Trophoblast cell (in vitro differentiated cells and primary cell): Measurements from ENCODE around the gene EFCAB11.

Source experiments
- DNase-seq, 2 donors: peaks; one replicate each; pipeline ENCODE4 v3.0.0-alpha.2; 2016
- H2AFZ ChIP-seq: 2 replicates; pipeline ENCODE4 v1.6.1; 2013; ENCODE audit warnings: low read length, moderate library complexity, mild to moderate bottlenecking; ENCODE audit not compliant: insufficient read depth, poor library complexity
- H2AK5ac ChIP-seq: 2 replicates; pipeline ENCODE4 v1.6.1; 2013; ENCODE audit warnings: mild to moderate bottlenecking, low read length
- H2BK120ac ChIP-seq: 2 replicates; pipeline ENCODE4 v1.6.1; 2013; ENCODE audit warnings: low read length, mild to moderate bottlenecking, moderate library complexity; ENCODE audit not compliant: insufficient read depth, poor library complexity
- H2BK12ac ChIP-seq: 2 replicates; pipeline ENCODE4 v1.6.1; 2013; ENCODE audit warnings: mild to moderate bottlenecking, low read length, moderate library complexity
- H2BK5ac ChIP-seq: 2 replicates; pipeline ENCODE4 v1.6.1; 2013; ENCODE audit warnings: low read length, low read depth, moderate library complexity, mild to moderate bottlenecking; ENCODE audit not compliant: poor library complexity
- H3K14ac ChIP-seq: 2 replicates; pipeline ENCODE4 v1.6.1; 2013; ENCODE audit warnings: mild to moderate bottlenecking, low read length
- H3K18ac ChIP-seq: 2 replicates; pipeline ENCODE4 v1.6.1; 2013; ENCODE audit warnings: mild to moderate bottlenecking, low read length
- H3K23ac ChIP-seq: 2 replicates; pipeline ENCODE4 v1.6.1; 2013; ENCODE audit warnings: low read length
- H3K27ac ChIP-seq: 2 replicates; pipeline ENCODE4 v1.5.1; 2013; ENCODE audit warnings: low read depth, mild to moderate bottlenecking, inconsistent platforms, low read length, moderate library complexity
- H3K27me3 ChIP-seq: 2 replicates; pipeline ENCODE4 v1.6.1; 2013; ENCODE audit warnings: inconsistent platforms, mild to moderate bottlenecking, low read length, moderate library complexity; ENCODE audit not compliant: insufficient read depth
- H3K36me3 ChIP-seq, 2 experiments: 1 replicate in 1 of 2; 2 replicates in 1 of 2; pipeline ENCODE4 v1.6.1; 2013; ENCODE audit warnings: low read length in 2 of 2, mild to moderate bottlenecking in 2 of 2, moderate library complexity in 1 of 2; ENCODE audit not compliant: insufficient read depth in 2 of 2, control insufficient read depth in 1 of 2
- H3K4ac ChIP-seq: 2 replicates; pipeline ENCODE4 v1.6.1; 2013; ENCODE audit warnings: low read depth, mild to moderate bottlenecking, low read length, moderate library complexity
- H3K4me1 ChIP-seq, 2 experiments: 1 replicate in 1 of 2; 2 replicates in 1 of 2; pipeline ENCODE4 v1.6.1; 2013; ENCODE audit warnings: low read length in 2 of 2, mild to moderate bottlenecking in 2 of 2, moderate library complexity in 1 of 2; ENCODE audit not compliant: insufficient read depth in 2 of 2, control insufficient read depth in 1 of 2
- H3K4me2 ChIP-seq: 2 replicates; pipeline ENCODE4 v1.6.1; 2013; ENCODE audit warnings: inconsistent platforms, mild to moderate bottlenecking, low read length, moderate library complexity
- H3K4me3 ChIP-seq: 2 replicates; pipeline ENCODE4 v1.5.1; 2013; ENCODE audit warnings: mild to moderate bottlenecking, low read depth, low read length, inconsistent platforms
- H3K79me1 ChIP-seq: one replicate; pipeline ENCODE4 v1.6.1; 2013; ENCODE audit warnings: low read length
- H3K79me2 ChIP-seq: 2 replicates; pipeline ENCODE4 v1.6.1; 2013; ENCODE audit warnings: low read length, mild to moderate bottlenecking; ENCODE audit not compliant: control insufficient read depth, insufficient read depth, poor library complexity
- H3K9ac ChIP-seq: 2 replicates; pipeline ENCODE4 v1.6.1; 2013; ENCODE audit warnings: mild to moderate bottlenecking, low read length
- H3K9me3 ChIP-seq: 2 replicates; pipeline ENCODE4 v1.6.1; 2013; ENCODE audit warnings: low read depth, mild to moderate bottlenecking, control low read depth, inconsistent platforms, low read length; ENCODE audit not compliant: insufficient read depth
- H4K12ac ChIP-seq: 2 replicates; pipeline ENCODE4 v1.6.1; 2013; ENCODE audit warnings: low read depth, mild to moderate bottlenecking, low read length, moderate library complexity
- H4K8ac ChIP-seq: 2 replicates; pipeline ENCODE4 v1.6.1; 2013; ENCODE audit warnings: low read depth, mild to moderate bottlenecking, low read length, moderate library complexity
- H4K91ac ChIP-seq: one replicate; pipeline ENCODE4 v1.6.1; 2013; ENCODE audit warnings: low read depth, mild to moderate bottlenecking, low read length, moderate library complexity
- WGBS: extraction: QIAGEN DNeasy Blood & Tissue Kit; methylation state at CpG from one replicate; pipeline ENCODE4 v1.1.7; 2013; ENCODE audit warnings: missing lambda C conversion rate; ENCODE audit not compliant: insufficient read length, insufficient coverage; ENCODE audit errors: extremely low coverage; 5-methylcytosine and 5-hydroxymethylcytosine counted together

Gene EFCAB11

GRCh38 chr14:89907655-89908054, 46.9 kb downstream of the EFCAB11 start:
- Histone ChIP-seq H3K27me3 (no peaks in the 10 kb centered on the region), H3K36me3 (peaks cover 0 to 2% of the 10 kb centered on the region in 2 experiments), H3K4me1 (peaks cover 5 to 6% of the 10 kb centered on the region in 2 experiments), H3K4me2 (no peak overlapping the region), H3K27ac (no peak overlapping the region), H3K4ac (no peak overlapping the region), H2AFZ (no peak overlapping the region), H2BK5ac (no peak overlapping the region), H4K12ac (no peak overlapping the region), H3K18ac (no peak overlapping the region), H3K79me1 (peaks cover 3% of the 10 kb centered on the region), H4K8ac (no peak overlapping the region), H2BK12ac (no peak overlapping the region), H3K14ac (no peak overlapping the region), H3K4me3 (no peak overlapping the region), H3K79me2 (no peaks in the 10 kb centered on the region), H2AK5ac (no peak overlapping the region), H3K9me3 (no peaks in the 10 kb centered on the region), H2BK120ac (no peak overlapping the region), H3K23ac (no peak overlapping the region), H3K9ac (no peak overlapping the region), H4K91ac (no peak overlapping the region)
- no CpG with 5 or more reads among the region's 4 CpGs for WGBS
- DNase-seq = no peak

GRCh38 chr14:89906000-89906399, 48.5 kb downstream of the EFCAB11 start:
- Histone ChIP-seq H3K9ac (no peak overlapping the region), H3K36me3 (peaks cover 0 to 2% of the 10 kb centered on the region in 2 experiments), H2AFZ (no peak overlapping the region), H3K4ac (no peak overlapping the region), H3K27me3 (no peaks in the 10 kb centered on the region), H3K18ac (no peak overlapping the region), H3K9me3 (no peaks in the 10 kb centered on the region), H2BK5ac (no peak overlapping the region), H3K79me2 (no peaks in the 10 kb centered on the region), H3K4me1 (no peaks in the 10 kb centered on the region), H2AK5ac (no peak overlapping the region), H2BK120ac (no peak overlapping the region), H3K27ac (no peak overlapping the region), H4K12ac (no peak overlapping the region), H3K23ac (no peak overlapping the region), H3K14ac (no peak overlapping the region), H3K4me2 (no peak overlapping the region), H4K91ac (no peak overlapping the region), H2BK12ac (no peak overlapping the region), H3K4me3 (no peak overlapping the region), H3K79me1 (no peaks in the 10 kb centered on the region), H4K8ac (no peak overlapping the region)
- no peak for DNase-seq

- no peak overlapping the region for H3K18ac ChIP-seq
- H3K36me3 ChIP-seq = no peaks in the 10 kb centered on the region
- no peaks in the 10 kb centered on the region for H3K79me2 ChIP-seq
- H2AK5ac ChIP-seq = no peak overlapping the region
- H3K4me1 ChIP-seq = no peaks in the 10 kb centered on the region
- H2BK12ac ChIP-seq = no peak overlapping the region
- no peak overlapping the region for H3K4ac ChIP-seq
- H3K4me2 ChIP-seq = no peak overlapping the region
- no peak overlapping the region for H3K4me3 ChIP-seq
- no peak overlapping the region for H3K23ac ChIP-seq
- H3K9me3 ChIP-seq = no peaks in the 10 kb centered on the region
- no peak overlapping the region for H2BK5ac ChIP-seq
- no peak overlapping the region for H2AFZ ChIP-seq
- no peak for DNase-seq
- H4K91ac ChIP-seq = no peak overlapping the region
- H3K79me1 ChIP-seq = no peaks in the 10 kb centered on the region
- no peak overlapping the region for H2BK120ac ChIP-seq
- no peak overlapping the region for H3K27ac ChIP-seq
- no peaks in the 10 kb centered on the region for H3K27me3 ChIP-seq
- no peak overlapping the region for H3K14ac ChIP-seq
- no peak overlapping the region for H4K12ac ChIP-seq
- H4K8ac ChIP-seq = no peak overlapping the region
- no peak overlapping the region for H3K9ac ChIP-seq
- no CpG with 5 or more reads among the region's 4 CpGs for whole genome bisulfite sequencing
These were observed 51.1 kb downstream of the EFCAB11 start for GRCh38 chr14:89903340-89903952.

- Histone ChIP-seq H3K4me1 (no peaks in the 10 kb centered on the region), H3K9ac (no peak overlapping the region), H3K23ac (no peak overlapping the region), H2BK12ac (no peak overlapping the region), H2AK5ac (no peak overlapping the region), H4K12ac (no peak overlapping the region), H4K91ac (no peak overlapping the region), H2BK120ac (no peak overlapping the region), H3K4ac (no peak overlapping the region), H3K4me2 (no peak overlapping the region), H3K18ac (no peak overlapping the region), H3K14ac (no peak overlapping the region), H3K9me3 (no peaks in the 10 kb centered on the region), H3K27ac (no peak overlapping the region), H3K27me3 (no peaks in the 10 kb centered on the region), H3K36me3 (no peaks in the 10 kb centered on the region), H2AFZ (no peak overlapping the region), H3K4me3 (no peak overlapping the region), H3K79me1 (no peaks in the 10 kb centered on the region), H4K8ac (no peak overlapping the region), H2BK5ac (no peak overlapping the region), H3K79me2 (no peaks in the 10 kb centered on the region)
- WGBS = no CpG with 5 or more reads among the region's 4 CpGs
- no peak for DNase-seq
These were observed 51.6 kb downstream of the EFCAB11 start for GRCh38 chr14:89902881-89903280.
